CD4-positive, CD25-positive, alpha-beta regulatory T cell (primary cell): ENCODE results near the gene EFCAB5. TPM values are rescaled to one million over a fixed set of nuclear protein-coding genes. Genes with fewer than 3 reads are reported as not detected.

Source experiments
- ATAC-seq, 2 donors: fragments of 150-1000 bp; cut with Tn5 transposase; one replicate each; pipeline ENCODE4 v1.10.0; 2021; ENCODE audit warnings: low read depth in 2 of 2, moderate number of reproducible peaks in 2 of 2, moderate library complexity in 1 of 2
- DNase-seq, 3 donors: peaks; one replicate each; pipeline versions ENCODE4 v3.0.0 to v3.0.0-alpha.2; 2012 to 2022; ENCODE audit warnings: mixed read lengths in 1 of 3
- H3K27ac ChIP-seq: one replicate; pipeline ENCODE4 v1.7.0; 2013; ENCODE audit warnings: mild to moderate bottlenecking, low read length; ENCODE audit not compliant: insufficient read depth, poor library complexity, severe bottlenecking
- H3K27me3 ChIP-seq: one replicate; pipeline ENCODE4 v1.7.0; 2013; ENCODE audit warnings: low read length; ENCODE audit not compliant: control insufficient read depth, insufficient read depth
- H3K36me3 ChIP-seq: one replicate; pipeline ENCODE4 v1.7.0; 2013; ENCODE audit warnings: mild to moderate bottlenecking, low read length, moderate library complexity; ENCODE audit not compliant: control insufficient read depth, insufficient read depth
- H3K4me1 ChIP-seq: 2 replicates; pipeline ENCODE4 v1.7.0; 2013; ENCODE audit warnings: mild to moderate bottlenecking, low read length; ENCODE audit not compliant: insufficient read depth, control insufficient read depth, poor library complexity, severe bottlenecking
- H3K4me3 ChIP-seq: one replicate; pipeline ENCODE4 v1.7.0; 2013; ENCODE audit warnings: low read depth, mild to moderate bottlenecking, low read length, moderate library complexity
- H3K9me3 ChIP-seq, 2 experiments: 1 replicate in 1 of 2; 2 replicates in 1 of 2; pipeline ENCODE4 v1.7.0; 2013; ENCODE audit warnings: low read length in 2 of 2, mild to moderate bottlenecking in 1 of 2, moderate library complexity in 1 of 2; ENCODE audit not compliant: control insufficient read depth in 2 of 2
- H3K27ac Mint-ChIP-seq, 3 donors: one replicate each; pipeline ENCODE4 v1.8.0; 2020 to 2022; ENCODE audit warnings: mild to moderate bottlenecking in 3 of 3, mixed read lengths in 3 of 3, moderate library complexity in 2 of 3
- H3K27me3 Mint-ChIP-seq: one replicate; pipeline ENCODE4 v1.8.0; 2022; ENCODE audit warnings: mild to moderate bottlenecking, mixed read lengths
- H3K36me3 Mint-ChIP-seq: one replicate; pipeline ENCODE4 v1.8.0; 2020; ENCODE audit warnings: mixed read lengths
- H3K4me1 Mint-ChIP-seq, 4 donors: one replicate each; pipeline ENCODE4 v1.8.0; 2020 to 2022; ENCODE audit warnings: mixed read lengths in 4 of 4, mild to moderate bottlenecking in 1 of 4
- H3K4me3 Mint-ChIP-seq, 4 donors: one replicate each; pipeline ENCODE4 v1.8.0; 2020 to 2022; ENCODE audit warnings: mild to moderate bottlenecking in 4 of 4, mixed read lengths in 4 of 4, moderate library complexity in 3 of 4
- H3K9me3 Mint-ChIP-seq, 7 donors: one replicate each; pipeline ENCODE4 v1.8.0; 2020 to 2022; ENCODE audit warnings: mixed read lengths in 7 of 7, mild to moderate bottlenecking in 3 of 7, moderate library complexity in 2 of 7
- polyA plus RNA-seq, 4 donors: library from polyadenylated mRNA; unstranded; fragments of 300-500 nt; fragmentation: Illumina TruSeq; gene quantifications; one replicate each; pipeline ENCODE4 v1.2.3, GENCODE V29; 2021
- total RNA-seq: library from RNA; stranded (reverse); gene quantifications from one replicate; pipeline ENCODE4 v1.2.3, GENCODE V29; 2022

The EFCAB5 gene
- total and polyA plus RNA-seq, 5 donors from 2014 or later = 0.21 to 2.1 (median 0.36) TPM

DNA sequence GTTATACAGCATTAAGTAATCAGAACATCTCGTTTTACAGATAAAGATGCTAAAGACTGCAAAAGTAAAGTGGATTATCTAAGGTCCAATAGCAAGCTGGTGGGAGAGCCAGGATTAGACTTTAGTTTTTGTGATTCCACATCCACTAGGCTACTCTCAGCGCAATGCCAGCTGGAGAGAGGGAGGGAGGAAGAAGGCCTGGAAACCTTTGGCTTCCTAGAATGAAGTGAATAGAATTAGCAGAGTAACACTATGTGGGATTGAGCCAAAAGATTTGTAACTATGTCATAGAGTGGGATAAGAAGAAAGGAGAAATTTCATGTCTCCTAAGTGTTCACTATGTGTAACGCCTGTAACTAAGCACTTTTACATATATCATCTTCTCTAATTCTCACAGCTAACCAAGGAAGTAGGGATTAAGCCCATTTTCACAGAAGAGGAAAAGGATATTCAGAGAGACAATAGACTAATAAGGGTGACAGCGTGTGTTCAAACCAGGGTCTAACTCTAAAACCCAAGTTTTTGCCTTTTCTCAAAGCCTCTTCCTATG is 149.8 kb downstream of the EFCAB5 start:
- no peaks in the 10 kb centered on the region for H3K36me3 ChIP-seq
- peaks cover 7% of the 10 kb centered on the region for H3K4me1 ChIP-seq
- Mint-ChIP-seq H3K4me1 (peaks cover 0 to 5% (median 4%) of the 10 kb centered on the region in 4 donors), H3K27me3 (peaks cover 43% of the 10 kb centered on the region), H3K9me3 (peaks cover 0 to 2% (median 0%) of the 10 kb centered on the region in 7 donors), H3K36me3 (no peaks in the 10 kb centered on the region), H3K27ac (no peak overlapping the region), H3K4me3 (no peak overlapping the region)
- H3K27me3 ChIP-seq = peaks cover 5% of the 10 kb centered on the region
- no peak overlapping the region for H3K4me3 ChIP-seq
- ATAC-seq = no peak
- DNase-seq = no peak
- H3K9me3 ChIP-seq = no peaks in the 10 kb centered on the region
- no peak overlapping the region for H3K27ac ChIP-seq

DNA sequence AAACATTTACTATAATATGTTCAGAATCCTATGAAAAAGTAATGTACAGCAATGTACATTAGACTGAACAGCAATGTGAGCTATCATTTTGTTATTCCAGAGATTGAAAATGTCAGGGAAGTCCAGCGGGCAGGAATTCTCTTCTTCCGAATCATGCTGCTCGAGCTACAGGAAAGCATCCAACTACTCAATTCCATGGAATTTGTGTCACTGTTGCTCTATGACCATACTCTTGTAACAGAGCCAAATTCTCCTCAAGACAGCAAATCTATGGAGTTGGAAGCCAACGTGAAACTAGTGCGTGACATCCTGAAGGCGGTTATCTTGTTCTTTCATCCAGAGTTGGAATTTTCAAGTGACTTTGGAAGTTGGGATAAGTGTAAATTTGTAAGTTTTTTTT is 150.3 kb downstream of the EFCAB5 start:
- ATAC-seq = no peak
- H3K4me3 Mint-ChIP-seq = no peak overlapping the region

DNA sequence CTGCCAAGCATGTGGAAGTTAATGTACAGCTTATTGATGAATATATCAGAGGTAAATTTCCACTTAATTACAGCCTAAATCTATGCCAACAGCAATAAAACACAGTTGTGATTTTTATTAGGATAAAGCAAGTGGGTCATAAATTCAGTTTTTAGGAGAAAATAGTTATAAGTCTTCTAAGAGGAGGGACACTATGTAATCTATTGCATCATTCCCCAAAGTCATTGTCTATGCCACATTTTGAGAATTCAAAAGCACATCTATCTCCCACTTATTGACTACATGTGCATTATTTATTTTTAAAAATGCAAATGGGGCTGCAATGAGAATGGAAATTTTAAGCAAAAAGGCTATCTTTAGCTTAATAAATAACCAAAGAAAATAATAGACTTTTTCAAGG is 151.5 kb downstream of the EFCAB5 start:
- no peak for DNase-seq
- H3K36me3 Mint-ChIP-seq = no peaks in the 10 kb centered on the region

More for the DNA sequence above, 150.3 kb downstream of the EFCAB5 start:
- Mint-ChIP-seq H3K27ac (no peak overlapping the region), H3K36me3 (no peaks in the 10 kb centered on the region), H3K27me3 (peaks cover 39% of the 10 kb centered on the region), H3K4me1 (peaks cover 0 to 5% (median 4%) of the 10 kb centered on the region in 4 donors), H3K9me3 (peaks cover 0 to 2% (median 0%) of the 10 kb centered on the region in 7 donors)
- Histone ChIP-seq H3K27ac (no peak overlapping the region), H3K36me3 (no peaks in the 10 kb centered on the region), H3K4me1 (peaks cover 7% of the 10 kb centered on the region), H3K9me3 (no peaks in the 10 kb centered on the region), H3K4me3 (no peak overlapping the region), H3K27me3 (peaks cover 5% of the 10 kb centered on the region)
- no peak for DNase-seq

DNA sequence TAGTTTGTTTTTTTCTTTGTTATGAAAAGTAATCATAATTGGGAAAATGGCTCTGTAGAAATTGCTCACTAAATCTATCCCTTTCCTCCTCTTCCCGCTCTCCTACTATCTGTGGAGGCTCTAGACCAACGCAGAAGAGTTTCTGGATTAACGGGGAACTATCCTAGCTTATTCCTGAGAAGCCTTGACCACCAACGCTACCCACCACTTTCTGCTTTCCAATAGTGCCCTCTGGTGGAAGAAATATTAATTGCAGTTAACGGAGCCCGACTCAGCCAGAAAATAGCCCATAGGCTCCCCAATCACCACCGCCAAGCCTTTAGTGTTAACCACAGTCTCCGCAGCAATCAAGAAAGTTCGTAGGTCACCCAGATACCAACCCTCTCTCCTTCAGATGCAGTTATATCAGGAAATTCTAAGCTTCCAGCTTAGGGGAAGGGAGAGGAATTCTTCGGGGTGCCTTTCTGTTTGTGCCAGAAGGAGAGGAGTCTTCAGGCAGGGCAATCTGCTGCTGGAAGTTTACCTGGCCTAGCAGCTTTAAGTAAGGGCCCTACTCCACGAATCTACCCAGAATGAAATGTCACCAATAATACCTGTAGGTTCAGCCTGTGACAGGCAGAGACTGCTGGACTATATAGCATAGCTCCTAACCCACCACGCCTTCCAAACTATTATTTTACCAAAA is 152.2 kb downstream of the EFCAB5 start:
- H3K4me3 Mint-ChIP-seq = no peak overlapping the region
- Histone ChIP-seq H3K27me3 (peaks cover 5% of the 10 kb centered on the region), H3K4me3 (no peak overlapping the region), H3K9me3 (no peaks in the 10 kb centered on the region), H3K4me1 (peaks cover 7% of the 10 kb centered on the region), H3K36me3 (no peaks in the 10 kb centered on the region), H3K27ac (no peak overlapping the region)
- peaks cover 0 to 5% (median 4%) of the 10 kb centered on the region in 4 donors for H3K4me1 Mint-ChIP-seq
- H3K36me3 Mint-ChIP-seq = no peaks in the 10 kb centered on the region
- no peak overlapping the region for H3K27ac Mint-ChIP-seq
- ATAC-seq (peak in 1 of 2 donors; percentile 59), DNase-seq (peak; percentile 27 to 47 (median 41))
- H3K27me3 Mint-ChIP-seq = peaks cover 41% of the 10 kb centered on the region
- H3K9me3 Mint-ChIP-seq = no peaks in the 10 kb centered on the region

More for the DNA sequence above, 151.5 kb downstream of the EFCAB5 start:
- Histone ChIP-seq H3K4me3 (no peak overlapping the region), H3K36me3 (no peaks in the 10 kb centered on the region), H3K27ac (no peak overlapping the region), H3K9me3 (no peaks in the 10 kb centered on the region), H3K4me1 (peaks cover 7% of the 10 kb centered on the region), H3K27me3 (peaks cover 5% of the 10 kb centered on the region)
- Mint-ChIP-seq H3K9me3 (no peaks in the 10 kb centered on the region), H3K4me1 (peaks cover 0 to 5% (median 4%) of the 10 kb centered on the region in 4 donors), H3K27ac (no peak overlapping the region), H3K4me3 (no peak overlapping the region), H3K27me3 (peaks cover 38% of the 10 kb centered on the region)
- ATAC-seq = no peak

DNA sequence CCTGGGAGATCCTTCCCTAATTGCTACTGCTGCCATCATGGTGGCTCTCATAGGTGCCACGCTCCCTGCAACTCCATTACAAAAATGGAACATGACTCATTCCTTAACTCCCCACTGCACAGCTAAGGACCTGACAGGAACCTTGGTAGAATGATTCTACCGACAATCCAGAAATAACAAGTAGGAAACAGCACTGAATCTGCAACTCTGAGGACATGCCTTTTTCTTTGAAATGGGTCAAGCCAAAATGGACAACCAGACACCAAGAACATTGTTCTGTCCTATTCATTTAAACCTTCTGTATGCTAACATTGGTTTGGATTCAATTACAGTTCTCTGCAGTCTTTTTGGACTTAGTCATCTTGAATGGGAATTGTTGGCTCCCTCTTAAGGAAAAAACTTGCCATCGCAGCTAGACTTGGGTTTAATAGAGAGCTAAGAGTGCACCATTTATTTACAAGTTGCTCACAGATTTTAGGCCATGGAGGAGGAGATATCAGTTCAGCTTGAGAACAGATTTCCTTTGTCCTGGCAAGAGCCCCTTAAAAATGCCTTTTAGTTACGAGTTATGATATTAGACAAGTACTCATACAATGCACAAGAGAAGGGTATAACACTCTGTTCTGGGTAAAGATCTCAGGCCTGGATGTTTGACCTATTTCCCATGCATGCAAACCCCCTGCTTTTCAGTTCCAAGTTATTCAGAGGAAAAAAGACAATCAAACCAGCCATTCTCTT is 154.2 kb downstream of the EFCAB5 start:
- Mint-ChIP-seq H3K9me3 (no peaks in the 10 kb centered on the region), H3K36me3 (no peaks in the 10 kb centered on the region), H3K27me3 (peaks cover 51% of the 10 kb centered on the region), H3K4me3 (no peak overlapping the region), H3K4me1 (peaks cover 0 to 5% (median 4%) of the 10 kb centered on the region in 4 donors), H3K27ac (no peak overlapping the region)
- DNase-seq (peak in 1 of 3 donors; percentile 47), ATAC-seq (peak in 1 of 2 donors; percentile 46)
- peaks cover 7% of the 10 kb centered on the region for H3K4me1 ChIP-seq
- H3K27me3 ChIP-seq = peaks cover 2% of the 10 kb centered on the region
- H3K36me3 ChIP-seq = no peaks in the 10 kb centered on the region
- H3K9me3 ChIP-seq = no peaks in the 10 kb centered on the region
- no peak overlapping the region for H3K27ac ChIP-seq
- H3K4me3 ChIP-seq = no peak overlapping the region

DNA sequence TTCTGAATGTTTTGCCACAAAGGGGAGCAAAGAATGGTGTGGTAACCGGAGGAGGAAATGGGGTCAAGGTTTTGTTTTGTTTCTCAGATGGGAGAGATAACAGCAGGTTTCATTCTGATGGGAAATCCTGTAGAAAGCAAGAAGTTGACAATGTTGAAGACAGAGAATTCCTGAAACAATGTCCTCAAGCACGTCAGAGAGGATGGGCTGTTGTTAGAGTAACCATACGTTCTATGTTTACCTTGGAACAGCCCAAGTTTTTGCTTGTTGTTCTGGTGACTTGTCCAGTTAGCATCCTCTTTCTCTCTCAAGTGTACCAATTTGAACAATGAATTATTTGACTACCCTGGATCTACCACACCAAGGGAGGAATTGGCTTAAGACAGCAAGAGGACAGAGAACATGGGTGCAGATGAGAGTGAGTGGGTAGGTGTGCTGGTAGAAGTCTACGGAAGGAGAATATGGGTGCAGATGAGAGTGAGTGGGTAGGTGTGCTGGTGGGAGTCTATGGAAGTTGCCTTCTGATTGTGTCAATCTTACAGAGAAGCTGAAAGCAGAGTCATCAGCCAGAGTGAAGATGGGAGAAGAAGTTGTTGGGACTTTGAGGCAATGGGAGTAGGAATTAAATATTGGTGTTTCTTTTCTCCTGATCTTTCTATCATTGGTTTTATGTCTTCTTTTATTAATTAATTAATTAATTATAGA is 160.4 kb downstream of the EFCAB5 start:
- no peaks in the 10 kb centered on the region for H3K9me3 Mint-ChIP-seq
- DNase-seq (no peak), ATAC-seq (no peak)
- Histone ChIP-seq H3K27me3 (peaks cover 6% of the 10 kb centered on the region), H3K4me1 (peaks cover 6% of the 10 kb centered on the region), H3K9me3 (no peaks in the 10 kb centered on the region), H3K36me3 (no peaks in the 10 kb centered on the region), H3K27ac (no peak overlapping the region), H3K4me3 (no peak overlapping the region)
- H3K4me3 Mint-ChIP-seq = no peak overlapping the region
- H3K27me3 Mint-ChIP-seq = peaks cover 37% of the 10 kb centered on the region
- peaks cover 3 to 6% (median 5%) of the 10 kb centered on the region in 4 donors for H3K4me1 Mint-ChIP-seq
- no peak overlapping the region for H3K27ac Mint-ChIP-seq
- no peaks in the 10 kb centered on the region for H3K36me3 Mint-ChIP-seq

DNA sequence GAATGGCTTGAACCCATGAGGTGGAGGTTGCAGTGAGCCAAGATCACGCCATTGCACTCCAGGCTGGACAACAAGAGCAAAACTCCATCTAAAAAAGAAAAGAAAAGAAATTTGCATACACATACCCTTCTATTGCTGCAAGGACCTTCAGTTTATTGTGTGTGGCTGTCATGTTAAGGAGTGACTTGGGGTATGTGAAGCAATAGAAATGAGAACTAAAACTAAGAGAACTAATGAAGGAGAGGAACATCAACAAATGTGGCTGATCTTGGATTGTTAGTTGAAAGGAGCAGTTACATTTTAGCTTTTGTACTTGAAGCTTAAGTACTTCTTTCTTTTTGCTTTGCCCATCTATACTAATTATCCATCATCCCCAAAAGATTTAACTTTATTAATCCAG is 162.5 kb downstream of the EFCAB5 start:
- no peak overlapping the region for H3K4me3 Mint-ChIP-seq
- no peaks in the 10 kb centered on the region for H3K9me3 ChIP-seq
- ATAC-seq = no peak

More for the DNA sequence above, 162.5 kb downstream of the EFCAB5 start:
- no peaks in the 10 kb centered on the region for H3K36me3 Mint-ChIP-seq
- no peaks in the 10 kb centered on the region for H3K9me3 Mint-ChIP-seq
- H3K4me1 Mint-ChIP-seq = peaks cover 3 to 6% (median 5%) of the 10 kb centered on the region in 4 donors
- Histone ChIP-seq H3K4me3 (no peak overlapping the region), H3K27me3 (peaks cover 9% of the 10 kb centered on the region), H3K27ac (no peak overlapping the region), H3K36me3 (no peaks in the 10 kb centered on the region), H3K4me1 (peaks cover 6% of the 10 kb centered on the region)
- no peak for DNase-seq
- no peak overlapping the region for H3K27ac Mint-ChIP-seq
- H3K27me3 Mint-ChIP-seq = peaks cover 45% of the 10 kb centered on the region
